CD8-positive, alpha-beta memory T cell (primary cell): Measurements from ENCODE around the gene PLEKHA7. TPM values are rescaled to one million over a fixed set of nuclear protein-coding genes. Genes with fewer than 3 reads are reported as not detected.
"Not testable (repeated sequence)": the region's sequence is repeated elsewhere in the genome, so short reads cannot be mapped to it uniquely, and the experiment has no call there.

Experiments used
- CTCF ChIA-PET: fragments of 350-600 bp; sonication (Branson Sonifier 250); formaldehyde crosslinking; loops from one replicate; lab custom pipeline; 2021; ENCODE audit warnings: antibody characterized with exemption; lab: Charles Lee
- POLR2A ChIA-PET: fragments of 350-600 bp; sonication (Branson Sonifier 250); formaldehyde crosslinking; loops from one replicate; lab custom pipeline; 2021; ENCODE audit warnings: antibody characterized with exemption; lab: Charles Lee
- DNase-seq, 5 donors: peaks; one replicate each; pipeline versions ENCODE4 v3.0.0 to v3.0.0-alpha.2; 2020 to 2022; ENCODE audit warnings: mixed read lengths in 1 of 5
- H3K27ac ChIP-seq: one replicate; pipeline ENCODE4 v1.7.0; 2013; ENCODE audit warnings: low read depth, mild to moderate bottlenecking, low read length, moderate library complexity
- H3K27me3 ChIP-seq: 2 replicates; pipeline ENCODE4 v1.7.0; 2013; ENCODE audit warnings: low read length, mild to moderate bottlenecking; ENCODE audit not compliant: insufficient read depth, poor library complexity, severe bottlenecking
- H3K36me3 ChIP-seq: 2 replicates; pipeline ENCODE4 v1.7.0; 2013; ENCODE audit warnings: mild to moderate bottlenecking, low read length, moderate library complexity; ENCODE audit not compliant: insufficient read depth
- H3K4me1 ChIP-seq: 2 replicates; pipeline ENCODE4 v1.7.0; 2013; ENCODE audit warnings: mild to moderate bottlenecking, low read length, moderate library complexity; ENCODE audit not compliant: insufficient read depth
- H3K4me3 ChIP-seq: 2 replicates; pipeline ENCODE4 v1.7.0; 2013; ENCODE audit warnings: mild to moderate bottlenecking, low read length
- H3K9me3 ChIP-seq: 2 replicates; pipeline ENCODE4 v1.7.0; 2013; ENCODE audit warnings: mild to moderate bottlenecking, low read length
- H3K27ac Mint-ChIP-seq, 8 donors: one replicate each; pipeline ENCODE4 v1.8.0; 2020 to 2021; ENCODE audit warnings: mixed read lengths in 8 of 8, mild to moderate bottlenecking in 6 of 8, inconsistent platforms in 3 of 8, moderate library complexity in 3 of 8
- H3K27me3 Mint-ChIP-seq, 2 donors: one replicate each; pipeline ENCODE4 v1.8.0; 2020 to 2021; ENCODE audit warnings: mixed read lengths in 2 of 2, mild to moderate bottlenecking in 1 of 2, moderate library complexity in 1 of 2
- H3K36me3 Mint-ChIP-seq, 3 donors: one replicate each; pipeline ENCODE4 v1.8.0; 2020 to 2021; ENCODE audit warnings: mixed read lengths in 3 of 3, inconsistent platforms in 1 of 3, mild to moderate bottlenecking in 1 of 3
- H3K4me1 Mint-ChIP-seq, 3 donors: one replicate each; pipeline ENCODE4 v1.8.0; 2020 to 2021; ENCODE audit warnings: mixed read lengths in 3 of 3, inconsistent platforms in 1 of 3, mild to moderate bottlenecking in 1 of 3
- H3K4me3 Mint-ChIP-seq, 7 donors: one replicate each; pipeline ENCODE4 v1.8.0; 2020 to 2021; ENCODE audit warnings: mixed read lengths in 7 of 7, mild to moderate bottlenecking in 6 of 7, moderate library complexity in 4 of 7, inconsistent platforms in 2 of 7
- H3K9me3 Mint-ChIP-seq, 5 donors: one replicate each; pipeline ENCODE4 v1.8.0; 2020 to 2022; ENCODE audit warnings: mixed read lengths in 5 of 5, mild to moderate bottlenecking in 3 of 5, moderate library complexity in 2 of 5, inconsistent platforms in 1 of 5
- polyA plus RNA-seq: library from polyadenylated mRNA; unstranded; fragments of 300-500 nt; fragmentation: Illumina TruSeq; gene quantifications from one replicate; pipeline ENCODE4 v1.2.3, GENCODE V29; 2021
- total RNA-seq, 2 experiments: library from RNA; stranded (reverse); gene quantifications; one replicate each; pipeline ENCODE4 v1.2.3, GENCODE V29; 2021

PLEKHA7 gene
- total and polyA plus RNA-seq, 3 experiments from 2014 or later: 4.1 to 6.6 (median 5.3) TPM

DNA sequence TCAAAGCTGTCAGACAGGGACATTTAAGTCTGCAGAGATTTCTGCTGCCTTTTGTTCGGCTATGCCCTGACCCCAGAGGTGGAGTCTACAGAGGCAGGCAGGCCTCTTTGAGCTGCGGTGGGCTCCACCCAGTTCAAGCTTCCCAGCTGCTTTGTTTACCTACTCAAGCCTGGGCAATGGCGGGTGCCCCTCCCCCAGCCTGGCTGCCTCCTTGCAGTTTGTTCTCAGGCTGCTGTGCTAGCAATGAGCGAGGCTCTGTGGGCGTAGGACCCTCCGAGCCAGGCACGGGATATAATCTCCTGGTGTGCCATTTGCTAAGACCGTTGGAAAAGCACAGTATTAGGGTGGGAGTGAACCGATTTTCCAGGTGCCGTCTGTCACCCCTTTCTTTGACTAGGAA is 19.8 kb upstream of the PLEKHA7 start:
- H3K4me1 Mint-ChIP-seq, H3K36me3 Mint-ChIP-seq, H3K4me3 ChIP-seq, CTCF ChIA-PET, H3K9me3 ChIP-seq, DNase-seq, H3K9me3 Mint-ChIP-seq, H3K4me1 ChIP-seq, POLR2A ChIA-PET, H3K27ac Mint-ChIP-seq, H3K27ac ChIP-seq, H3K4me3 Mint-ChIP-seq, H3K27me3 ChIP-seq, H3K36me3 ChIP-seq: not testable (repeated sequence)
- peaks cover 4 to 37% of the 10 kb centered on the region in 2 donors for H3K27me3 Mint-ChIP-seq

DNA sequence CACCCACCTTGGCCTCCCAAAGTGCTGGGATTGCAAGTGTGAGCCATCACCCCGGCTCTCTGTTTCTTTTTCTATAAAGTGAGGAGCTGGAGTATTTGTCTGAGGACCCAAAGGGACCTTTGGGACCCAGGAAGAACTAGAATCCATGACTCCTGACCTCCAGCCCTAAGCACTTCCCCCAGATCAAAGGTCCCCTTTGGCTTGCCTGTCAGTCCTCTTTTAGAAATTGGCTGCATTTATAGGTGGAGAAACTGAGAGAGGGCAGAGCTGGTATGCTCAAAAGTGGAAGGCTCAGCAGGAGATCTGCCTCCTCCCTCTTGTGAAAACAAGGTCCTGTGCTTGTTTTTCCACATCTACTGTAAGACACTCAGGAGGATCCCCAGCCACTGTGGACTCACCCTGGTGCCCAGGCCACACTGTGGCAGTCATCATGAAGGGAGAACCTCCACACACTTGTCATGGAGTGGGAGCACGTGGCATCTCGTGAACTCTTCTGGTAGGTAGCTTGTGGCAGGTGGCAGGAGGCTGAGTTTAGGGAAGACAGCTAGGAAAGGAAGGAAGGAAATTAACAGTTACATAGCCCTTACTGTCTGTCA is 12.4 kb upstream of the PLEKHA7 start:
- Mint-ChIP-seq H3K27me3 (peaks cover 3 to 4% of the 10 kb centered on the region in 2 donors), H3K27ac (no peak overlapping the region), H3K36me3 (no peaks in the 10 kb centered on the region), H3K9me3 (no peaks in the 10 kb centered on the region), H3K4me3 (no peak overlapping the region), H3K4me1 (no peaks in the 10 kb centered on the region)
- H3K9me3 ChIP-seq: no peaks in the 10 kb centered on the region
- CTCF ChIA-PET: interaction anchor here (0.8 kb wide), 1 partner anchor 12 kb away, joined by 3 read pairs; no protein-coding TSS in a partner anchor
- H3K36me3 ChIP-seq: no peaks in the 10 kb centered on the region
- no peaks in the 10 kb centered on the region for H3K4me1 ChIP-seq
- H3K27me3 ChIP-seq: no peaks in the 10 kb centered on the region
- POLR2A ChIA-PET: no interaction called here
- no peak overlapping the region for H3K27ac ChIP-seq
- no peak overlapping the region for H3K4me3 ChIP-seq
- DNase-seq: no peak

DNA sequence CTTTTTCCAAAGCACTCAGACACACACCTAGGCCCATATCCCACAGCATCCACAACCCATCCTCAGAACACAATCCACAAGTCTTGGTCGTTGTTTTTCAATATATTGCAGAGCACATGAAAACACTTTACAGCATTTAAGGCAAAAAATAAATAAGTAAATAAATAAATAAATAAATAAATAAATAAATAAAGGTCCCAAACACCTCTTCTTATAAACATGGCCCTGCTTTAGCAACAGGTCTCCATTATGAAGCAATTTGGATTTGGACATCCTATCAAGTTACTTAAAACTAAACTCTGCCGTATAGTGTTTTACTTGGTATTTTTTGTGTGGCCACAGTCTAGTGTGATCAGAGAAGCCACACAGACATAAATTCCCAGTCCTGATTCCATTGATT is 10.7 kb upstream of the PLEKHA7 start:
- Mint-ChIP-seq H3K27ac (no peak overlapping the region), H3K27me3 (peaks cover 0 to 4% of the 10 kb centered on the region in 2 donors), H3K4me3 (no peak overlapping the region), H3K36me3 (peaks cover 0 to 1% (median 0%) of the 10 kb centered on the region in 3 donors), H3K9me3 (no peaks in the 10 kb centered on the region), H3K4me1 (no peaks in the 10 kb centered on the region)
- H3K36me3 ChIP-seq: no peaks in the 10 kb centered on the region
- no peaks in the 10 kb centered on the region for H3K27me3 ChIP-seq
- no peak overlapping the region for H3K27ac ChIP-seq
- CTCF ChIA-PET: no interaction called here
- POLR2A ChIA-PET: no interaction called here
- H3K9me3 ChIP-seq: no peaks in the 10 kb centered on the region
- H3K4me3 ChIP-seq: no peak overlapping the region
- H3K4me1 ChIP-seq: no peaks in the 10 kb centered on the region
- no peak for DNase-seq

DNA sequence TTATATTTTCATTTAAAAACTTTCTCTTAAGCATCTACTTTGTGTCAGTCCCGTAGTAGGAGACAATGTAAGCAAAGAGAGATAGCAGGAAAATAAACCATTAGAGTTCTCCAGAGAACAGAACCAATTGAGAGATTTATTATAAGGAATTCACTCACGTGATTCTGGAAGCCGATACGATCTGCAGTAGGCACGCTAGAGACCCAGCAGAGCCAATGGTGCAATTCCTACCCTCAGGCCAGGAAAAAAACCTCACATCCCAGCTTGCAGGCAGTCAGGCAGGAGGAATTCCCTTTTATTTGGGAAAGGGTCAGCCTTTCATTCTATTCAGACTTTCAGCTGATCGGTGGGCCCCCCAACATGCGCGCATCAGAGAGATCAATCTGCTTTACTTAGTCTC is 7.3 kb upstream of the PLEKHA7 start:
- ChIA-PET CTCF (no interaction called here), POLR2A (no interaction called here)
- DNase-seq: no peak
- H3K9me3 Mint-ChIP-seq: no peaks in the 10 kb centered on the region
- no peak overlapping the region for H3K27ac Mint-ChIP-seq
- H3K27ac ChIP-seq: no peak overlapping the region
- no peaks in the 10 kb centered on the region for H3K4me1 Mint-ChIP-seq
- H3K27me3 ChIP-seq: no peaks in the 10 kb centered on the region
- H3K4me3 Mint-ChIP-seq: no peak overlapping the region
- peaks cover 0 to 1% (median 0%) of the 10 kb centered on the region in 3 donors for H3K36me3 Mint-ChIP-seq
- H3K27me3 Mint-ChIP-seq: peaks cover 0 to 1% of the 10 kb centered on the region in 2 donors
- no peaks in the 10 kb centered on the region for H3K4me1 ChIP-seq
- H3K9me3 ChIP-seq: no peaks in the 10 kb centered on the region
- H3K4me3 ChIP-seq: no peak overlapping the region
- H3K36me3 ChIP-seq: no peaks in the 10 kb centered on the region

DNA sequence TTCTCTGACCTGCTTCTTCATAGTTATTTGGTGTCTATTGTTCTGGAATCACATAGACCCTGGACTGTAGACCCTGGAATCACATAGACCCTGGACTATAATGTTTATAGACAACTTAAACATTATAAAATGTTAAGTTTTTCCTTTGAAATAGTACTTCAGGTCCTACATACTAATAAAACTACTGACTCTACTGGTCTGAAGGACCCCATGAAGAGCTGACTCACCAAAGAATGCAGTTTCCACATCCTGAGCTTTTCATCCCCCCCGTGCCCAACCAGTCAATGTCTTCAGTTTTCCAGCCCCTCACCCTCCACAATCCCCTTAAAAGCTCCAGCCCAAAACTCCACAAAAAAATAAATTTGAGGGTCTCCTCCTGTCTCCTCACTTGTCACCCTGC is 6.6 kb upstream of the PLEKHA7 start:
- Mint-ChIP-seq H3K4me1 (no peaks in the 10 kb centered on the region), H3K4me3 (peak overlapping the region in 1 of 7 donors; percentile 29), H3K27ac (no peak overlapping the region), H3K27me3 (peaks cover 4 to 5% of the 10 kb centered on the region in 2 donors), H3K9me3 (no peaks in the 10 kb centered on the region), H3K36me3 (peaks cover 0 to 1% (median 0%) of the 10 kb centered on the region in 3 donors)
- Histone ChIP-seq H3K4me3 (no peak overlapping the region), H3K4me1 (no peaks in the 10 kb centered on the region), H3K27me3 (no peaks in the 10 kb centered on the region), H3K9me3 (no peaks in the 10 kb centered on the region), H3K36me3 (no peaks in the 10 kb centered on the region), H3K27ac (no peak overlapping the region)
- ChIA-PET POLR2A (no interaction called here), CTCF (no interaction called here)
- no peak for DNase-seq

DNA sequence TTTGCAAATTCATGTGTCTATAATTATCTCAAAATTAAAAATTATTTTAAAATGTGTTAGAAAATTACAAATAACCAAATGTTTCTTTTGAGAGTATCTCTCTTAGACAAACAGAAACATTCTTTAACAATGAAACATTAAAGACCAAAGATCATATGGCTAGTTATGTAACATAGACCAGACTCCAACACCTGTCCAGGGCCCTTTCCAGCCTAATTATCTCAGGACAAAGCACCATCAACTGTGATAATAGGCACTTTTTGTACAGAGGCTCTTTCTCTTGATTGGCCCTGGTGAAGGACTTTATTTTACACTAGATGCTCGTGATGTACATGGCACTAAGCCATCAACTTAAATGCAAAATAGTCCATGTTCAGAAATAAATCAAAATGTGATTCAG is 5.0 kb upstream of the PLEKHA7 start:
- Histone ChIP-seq H3K4me1 (no peaks in the 10 kb centered on the region), H3K27me3 (peaks cover 3% of the 10 kb centered on the region), H3K27ac (no peak overlapping the region), H3K4me3 (no peak overlapping the region), H3K9me3 (no peaks in the 10 kb centered on the region), H3K36me3 (no peaks in the 10 kb centered on the region)
- CTCF ChIA-PET: no interaction called here
- Mint-ChIP-seq H3K27ac (no peak overlapping the region), H3K36me3 (peaks cover 0 to 4% (median 1%) of the 10 kb centered on the region in 3 donors), H3K4me3 (no peak overlapping the region), H3K9me3 (no peaks in the 10 kb centered on the region), H3K27me3 (peaks cover 9 to 15% of the 10 kb centered on the region in 2 donors), H3K4me1 (peaks cover 7 to 8% (median 8%) of the 10 kb centered on the region in 3 donors)
- DNase-seq: no peak
- POLR2A ChIA-PET: no interaction called here

DNA sequence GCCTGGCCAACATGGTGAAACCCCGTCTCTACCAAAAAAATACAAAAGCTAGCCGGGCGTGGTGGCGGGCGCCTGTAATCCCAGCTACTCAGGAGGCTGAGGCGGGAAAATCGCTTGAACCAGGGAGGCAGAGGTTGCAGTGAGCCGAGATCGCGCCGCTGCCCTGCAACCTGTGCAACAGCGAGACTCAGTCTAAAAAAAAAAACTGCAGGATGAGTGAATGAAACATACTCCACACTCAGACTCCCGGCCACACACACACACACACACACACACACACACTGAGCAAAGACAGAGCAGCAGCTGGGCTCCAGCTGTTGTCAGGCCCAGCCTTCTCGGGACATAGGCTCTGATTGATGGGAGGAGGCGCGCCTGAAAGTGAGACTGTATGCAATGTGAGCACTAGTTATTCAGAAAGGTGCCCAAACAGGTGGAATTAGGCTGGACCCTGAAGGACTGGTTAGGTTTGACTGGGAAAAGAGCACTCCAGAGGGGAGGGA is 1.5 kb upstream of the PLEKHA7 start:
- Mint-ChIP-seq H3K4me3 (peak overlapping the region in 6 of 7 donors; percentile 2 to 95 (median 54)), H3K27me3 (peaks cover 8 to 15% of the 10 kb centered on the region in 2 donors), H3K36me3 (peaks cover 0 to 4% (median 0%) of the 10 kb centered on the region in 3 donors), H3K9me3 (no peaks in the 10 kb centered on the region), H3K4me1 (peaks cover 7 to 8% (median 8%) of the 10 kb centered on the region in 3 donors), H3K27ac (peak overlapping the region in 1 of 8 donors; percentile 41)
- CTCF ChIA-PET: interaction anchor here (1.2 to 1.6 kb wide), 2 partner anchors 60 to 74 kb away, joined by 3 to 4 read pairs; no protein-coding TSS in a partner anchor
- POLR2A ChIA-PET: no interaction called here
- Histone ChIP-seq H3K4me1 (no peaks in the 10 kb centered on the region), H3K9me3 (no peaks in the 10 kb centered on the region), H3K36me3 (no peaks in the 10 kb centered on the region), H3K27ac (no peak overlapping the region), H3K27me3 (peaks cover 6% of the 10 kb centered on the region), H3K4me3 (no peak overlapping the region)
- no peak for DNase-seq

DNA sequence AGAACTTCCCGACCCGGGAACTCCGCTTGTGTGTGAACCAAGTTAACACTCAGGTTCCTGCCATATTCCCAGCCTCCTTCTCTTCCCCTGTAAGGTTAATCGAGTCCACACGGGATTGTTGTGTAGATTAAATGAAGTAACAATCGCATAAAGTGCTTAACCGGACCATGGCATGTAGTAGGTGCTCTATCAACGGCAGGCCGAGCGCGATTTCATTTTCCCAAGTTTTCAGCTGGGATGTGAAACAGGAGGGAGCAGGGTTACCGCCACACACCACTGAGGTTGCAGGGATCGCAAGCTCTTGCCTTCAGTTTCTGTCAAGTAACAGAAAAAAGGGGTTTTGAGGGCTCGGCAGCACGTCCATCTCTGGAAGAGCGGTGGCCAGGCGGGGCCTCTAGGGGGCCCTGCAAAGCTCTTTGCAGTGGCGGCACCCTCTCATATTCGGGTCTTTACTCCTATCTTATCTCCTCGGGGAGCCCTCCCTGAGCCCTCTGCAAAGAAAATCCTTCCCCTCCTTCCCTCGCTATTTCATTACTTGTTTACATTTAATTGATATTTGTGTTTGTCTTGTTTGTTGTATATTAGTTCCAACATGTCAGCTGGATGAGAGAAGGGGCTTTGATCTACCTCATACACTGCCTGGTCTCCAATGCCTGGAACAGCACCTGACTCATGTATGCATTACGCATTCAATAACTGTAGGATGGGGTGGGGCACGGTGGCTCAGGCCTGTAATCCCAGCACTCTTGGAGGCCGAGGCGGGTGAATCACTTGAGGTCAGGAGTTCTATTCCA is 816 bp upstream of the PLEKHA7 start:
- Mint-ChIP-seq H3K36me3 (peaks cover 0 to 4% (median 0%) of the 10 kb centered on the region in 3 donors), H3K4me1 (peaks cover 7 to 8% (median 8%) of the 10 kb centered on the region in 3 donors), H3K4me3 (peak overlapping the region; percentile 90 to 98 (median 93)), H3K27me3 (peaks cover 8 to 15% of the 10 kb centered on the region in 2 donors), H3K27ac (peak overlapping the region in 5 of 8 donors; percentile 15 to 92 (median 84)), H3K9me3 (no peaks in the 10 kb centered on the region)
- peaks cover 6% of the 10 kb centered on the region for H3K27me3 ChIP-seq
- ChIA-PET CTCF (interaction anchor here (0.9 to 1.6 kb wide), 4 partner anchors 11 to 74 kb away, joined by 3 to 4 read pairs (median 3); no protein-coding TSS in a partner anchor), POLR2A (no interaction called here)
- H3K4me1 ChIP-seq: no peaks in the 10 kb centered on the region
- H3K4me3 ChIP-seq: peak overlapping the region; percentile 66
- no peak overlapping the region for H3K27ac ChIP-seq
- H3K36me3 ChIP-seq: no peaks in the 10 kb centered on the region
- H3K9me3 ChIP-seq: no peaks in the 10 kb centered on the region
- DNase-seq: peak in 1 of 5 donors; percentile 13
